H1 (cell line): ENCODE results near the gene EXOSC1. TPM values are rescaled to one million over a fixed set of nuclear protein-coding genes. Genes with fewer than 3 reads are reported as not detected.

ENCODE experiments used
- CTCF ChIA-PET: fragments of 300-600 bp; sonication (Branson Sonifier 250); formaldehyde crosslinking; loops from one replicate; lab custom pipeline; 2021; ENCODE audit not compliant: partially characterized antibody; lab: Charles Lee
- POLR2A ChIA-PET: fragments of 300-600 bp; sonication (Branson Sonifier 250); formaldehyde crosslinking; loops from one replicate; lab custom pipeline; 2021; ENCODE audit warnings: inconsistent platforms; ENCODE audit not compliant: partially characterized antibody; lab: Charles Lee
- DNase-seq, 2 experiments: peaks; one replicate each; pipeline versions ENCODE4 v3.0.0 to v3.0.0-alpha.2; 2010 to 2022; ENCODE audit warnings: low spot score in 2 of 2, low read depth in 1 of 2, mixed read lengths in 1 of 2
- FAIRE-seq: peaks from 2 replicates; lab custom pipeline; 2011; peaks lifted over from hg19 to GRCh38; lab: Jason Lieb, UNC
- H2AFZ ChIP-seq: 2 replicates; pipeline ENCODE4 v1.8.1; 2012; ENCODE audit warnings: low read length, inconsistent platforms
- H2AK5ac ChIP-seq: 2 replicates; pipeline ENCODE4 v1.6.1; 2013; ENCODE audit warnings: low read depth, low read length
- H2BK120ac ChIP-seq: replicated peaks from 2 replicates; pipeline ENCODE3; 2013; ENCODE audit warnings: low read depth, low read length, inconsistent platforms
- H2BK12ac ChIP-seq: 2 replicates; pipeline ENCODE4 v1.6.1; 2013; ENCODE audit warnings: low read depth, low read length
- H2BK15ac ChIP-seq: 2 replicates; pipeline ENCODE4 v1.6.1; 2013; ENCODE audit warnings: low read length
- H2BK20ac ChIP-seq: 2 replicates; pipeline ENCODE4 v1.6.1; 2013; ENCODE audit warnings: low read length
- H2BK5ac ChIP-seq: 2 replicates; pipeline ENCODE4 v1.6.1; 2013; ENCODE audit warnings: low read depth, low read length
- H3K14ac ChIP-seq: 2 replicates; pipeline ENCODE4 v1.6.1; 2013; ENCODE audit warnings: inconsistent platforms; ENCODE audit not compliant: insufficient read length
- H3K18ac ChIP-seq: 2 replicates; pipeline ENCODE4 v1.6.1; 2013; ENCODE audit warnings: low read length; ENCODE audit errors: extremely low read depth
- H3K23ac ChIP-seq: 2 replicates; pipeline ENCODE4 v1.6.1; 2013; ENCODE audit warnings: inconsistent platforms; ENCODE audit not compliant: insufficient read length
- H3K23me2 ChIP-seq: 2 replicates; pipeline ENCODE4 v1.6.1; 2013; ENCODE audit warnings: low read depth, low read length
- H3K27ac ChIP-seq: 2 replicates; pipeline ENCODE4 v1.6.1; 2011; ENCODE audit warnings: low read depth, low read length, inconsistent platforms
- H3K27me3 ChIP-seq, 4 experiments: replicated peaks in 1 of 4; 1 replicate in 1 of 4; 2 replicates in 3 of 4; pipeline versions ENCODE4 v1.6.1 to v1.8.1; 2011 to 2013; ENCODE audit warnings: low read length in 3 of 4, mild to moderate bottlenecking in 3 of 4, inconsistent platforms in 2 of 4, mixed read lengths in 2 of 4, moderate library complexity in 1 of 4; ENCODE audit not compliant: control insufficient read depth in 3 of 4, insufficient read depth in 3 of 4; ENCODE audit errors: extremely low read depth in 1 of 4
- H3K36me3 ChIP-seq, 4 experiments: 2 replicates each; pipeline versions ENCODE4 v1.6.1 to v1.8.1; 2011 to 2013; ENCODE audit warnings: mild to moderate bottlenecking in 4 of 4, low read length in 3 of 4, moderate library complexity in 2 of 4, control low read depth in 1 of 4, inconsistent platforms in 1 of 4; ENCODE audit not compliant: insufficient read depth in 4 of 4, control insufficient read depth in 2 of 4
- H3K4ac ChIP-seq: replicated peaks from 2 replicates; pipeline ENCODE3; 2013; ENCODE audit warnings: low read length, low read depth, mixed read lengths, inconsistent platforms; ENCODE audit not compliant: insufficient read length
- H3K4me1 ChIP-seq, 4 experiments: replicated peaks in 1 of 4; 1 replicate in 1 of 4; 2 replicates in 3 of 4; pipeline versions ENCODE4 v1.6.1 to v1.8.1; 2011 to 2013; ENCODE audit warnings: low read length in 3 of 4, inconsistent platforms in 2 of 4, mixed read lengths in 1 of 4; ENCODE audit not compliant: insufficient read depth in 4 of 4, control insufficient read depth in 3 of 4
- H3K4me2 ChIP-seq, 2 experiments: 2 replicates each; pipeline versions ENCODE4 v1.6.1 to v1.8.1; 2011 to 2013; ENCODE audit warnings: low read depth in 2 of 2, low read length in 2 of 2, control low read depth in 1 of 2, inconsistent platforms in 1 of 2, mild to moderate bottlenecking in 1 of 2; ENCODE audit not compliant: insufficient read depth in 1 of 2
- H3K4me3 ChIP-seq, 4 experiments: fragments of 200-600, 300-600 bp in 1 of 4; sonication (generic), shearing (Covaris generic), sonication (Bioruptor Twin) in 1 of 4; 2 replicates each; pipeline versions ENCODE4 v1.5.1 to v1.8.1; 2011 to 2016; ENCODE audit warnings: low read length in 4 of 4, low read depth in 3 of 4, control low read depth in 2 of 4, inconsistent platforms in 2 of 4, mild to moderate bottlenecking in 2 of 4, mixed read lengths in 1 of 4, moderate library complexity in 1 of 4; ENCODE audit not compliant: insufficient read depth in 2 of 4; ENCODE audit errors: extremely low read depth in 1 of 4
- H3K56ac ChIP-seq: replicated peaks from 2 replicates; pipeline ENCODE3; 2013; ENCODE audit warnings: low read depth, mild to moderate bottlenecking, mixed read lengths, low read length, inconsistent platforms; ENCODE audit not compliant: insufficient read length
- H3K79me1 ChIP-seq: 2 replicates; pipeline ENCODE4 v1.6.1; 2013; ENCODE audit warnings: low read depth, low read length, control low read depth
- H3K79me2 ChIP-seq, 2 experiments: 2 replicates each; pipeline versions ENCODE4 v1.6.1 to v1.8.1; 2012 to 2013; ENCODE audit warnings: low read length in 2 of 2, mild to moderate bottlenecking in 2 of 2, inconsistent platforms in 1 of 2; ENCODE audit not compliant: insufficient read depth in 2 of 2, control insufficient read depth in 1 of 2
- H3K9ac ChIP-seq, 4 experiments: replicated peaks in 1 of 4; 1 replicate in 1 of 4; 2 replicates in 3 of 4; pipeline versions ENCODE4 v1.6.1 to v1.8.1; 2011 to 2013; ENCODE audit warnings: low read depth in 3 of 4, low read length in 3 of 4, control low read depth in 2 of 4, mild to moderate bottlenecking in 2 of 4, moderate library complexity in 2 of 4, inconsistent platforms in 1 of 4; ENCODE audit errors: extremely low read depth in 1 of 4
- H3K9me3 ChIP-seq, 2 experiments: 2 replicates each; pipeline versions ENCODE4 v1.6.1 to v1.8.1; 2012 to 2013; ENCODE audit warnings: mild to moderate bottlenecking in 2 of 2, moderate library complexity in 2 of 2, control low read depth in 1 of 2, inconsistent platforms in 1 of 2, low read depth in 1 of 2, low read length in 1 of 2, mixed read lengths in 1 of 2; ENCODE audit not compliant: insufficient read depth in 2 of 2
- H4K20me1 ChIP-seq, 2 experiments: replicated peaks in 1 of 2; 2 replicates each; pipeline versions ENCODE3 to v1.8.1; 2011 to 2013; ENCODE audit warnings: inconsistent platforms in 2 of 2, low read length in 2 of 2, mild to moderate bottlenecking in 1 of 2; ENCODE audit not compliant: insufficient read depth in 2 of 2, control insufficient read depth in 1 of 2
- H4K5ac ChIP-seq: 2 replicates; pipeline ENCODE4 v1.6.1; 2013; ENCODE audit warnings: low read length, low read depth, mixed read lengths, inconsistent platforms; ENCODE audit not compliant: insufficient read length
- H4K8ac ChIP-seq: 2 replicates; pipeline ENCODE4 v1.8.0; 2013; ENCODE audit warnings: mild to moderate bottlenecking, moderate library complexity, low read length, inconsistent platforms; ENCODE audit not compliant: insufficient read depth; ENCODE audit errors: extremely low read depth
- H4K91ac ChIP-seq: replicated peaks from 2 replicates; pipeline ENCODE3; 2013; ENCODE audit warnings: low read length, mixed read lengths, inconsistent platforms; ENCODE audit not compliant: insufficient read length
- ASH2L ChIP-seq: fragments of 200-600, 300-600 bp; sonication (generic); IDR thresholded peaks from one replicate; pipeline ENCODE4 v1.7.1; 2017; ENCODE audit warnings: low read length
- CREB1 ChIP-seq: IDR thresholded peaks from 2 replicates; pipeline ENCODE4 v1.6.1; 2012; ENCODE audit warnings: inconsistent platforms
- GTF2F1 ChIP-seq: IDR thresholded peaks from 2 replicates; pipeline ENCODE4 v1.6.1; 2012; ENCODE audit warnings: low read depth, low read length, improper control_type of control experiment, borderline replicate concordance
- PHF8 ChIP-seq: fragments of 200-600 bp; sonication (generic); conservative IDR thresholded peaks from 2 replicates; pipeline ENCODE4 v1.7.1; 2012; ENCODE audit warnings: low read depth, mild to moderate bottlenecking, inconsistent platforms, low read length, moderate library complexity
- POLR2A ChIP-seq, 2 experiments: IDR thresholded peaks; 1 replicate in 1 of 2; 2 replicates in 1 of 2; pipeline ENCODE4 v1.6.1; 2011; ENCODE audit warnings: low read depth in 2 of 2, low read length in 2 of 2, mild to moderate bottlenecking in 2 of 2; ENCODE audit errors: control extremely low read depth in 1 of 2
- RAD21 ChIP-seq, 2 experiments: IDR thresholded peaks in 1 of 2; conservative IDR thresholded peaks in 1 of 2; 2 replicates each; pipeline ENCODE4 v1.6.1; 2011; ENCODE audit warnings: low read depth in 2 of 2, low read length in 2 of 2, improper control_type of control experiment in 1 of 2, inconsistent platforms in 1 of 2, mild to moderate bottlenecking in 1 of 2, moderate library complexity in 1 of 2
- RBBP5 ChIP-seq: IDR thresholded peaks from 2 replicates; pipeline ENCODE4 v1.7.1; 2012; ENCODE audit warnings: low read depth, mild to moderate bottlenecking, inconsistent platforms, low read length, moderate library complexity, borderline replicate concordance
- RNF2 ChIP-seq: fragments of 200-900, 300-1000 bp; sonication (generic); IDR thresholded peaks from 2 replicates; pipeline ENCODE4 v1.7.1; 2016; ENCODE audit warnings: borderline replicate concordance, low read depth, mild to moderate bottlenecking, antibody characterized with exemption, low read length; ENCODE audit not compliant: poor library complexity, severe bottlenecking; ENCODE audit errors: missing control alignments
- SUZ12 ChIP-seq: fragments of 200-600 bp; sonication (generic); IDR thresholded peaks from 2 replicates; pipeline ENCODE4 v1.6.1; 2012; ENCODE audit warnings: mild to moderate bottlenecking, inconsistent platforms, low read length, moderate library complexity, mixed read lengths
- WGBS, 2 experiments: shearing (Covaris generic) in 1 of 2; methylation state at CpG; one replicate each; pipeline versions ENCODE4 v1.1.6 to v1.1.7; 2013 to 2015; ENCODE audit warnings: low lambda C conversion rate in 2 of 2, mixed read lengths in 2 of 2, inconsistent platforms in 1 of 2, low coverage in 1 of 2, missing lambda C conversion rate in 1 of 2; ENCODE audit not compliant: insufficient replicate concordance in 2 of 2, insufficient coverage in 1 of 2, insufficient read length in 1 of 2; ENCODE audit errors: extremely low coverage in 1 of 2, missing lambda C conversion rate in 1 of 2; 5-methylcytosine and 5-hydroxymethylcytosine counted together
- polyA plus RNA-seq, 7 experiments: library from polyadenylated mRNA; depleted of rRNA in 3 of 7; stranded (reverse) in 5 of 7; unstranded in 2 of 7; fragments of >200 nt in 5 of 7; fragments of 200-250 nt in 2 of 7; gene quantifications; 1 replicate in 5 of 7; 2 replicates in 1 of 7; 4 replicates in 1 of 7; pipeline versions ENCODE4 v1.2.1 to v1.2.3, GENCODE V29; 2011 to 2013; ENCODE audit warnings: missing spikeins in 2 of 7, mixed read lengths in 2 of 7
- total RNA-seq: library from RNA; stranded (reverse); fragmentation: NEBNext Ultra II Directional; extraction: Animal tissue kit (Norgen Biotek cat#: 25700); gene quantifications from 2 replicates; pipeline ENCODE4 v1.2.1, GENCODE V29; 2021
- TF ChIP-seq, protein P1 (sequence below): IDR thresholded peaks from 2 replicates; pipeline ENCODE4 v1.6.1; 2012; ENCODE audit warnings: inconsistent platforms

The EXOSC1 gene
- total and polyA plus RNA-seq, 2 of the 8 experiments (the other 6 are each of a cell fraction or from before 2014, with no cell fraction given), result 52.1 to 68.1 TPM

DNA sequence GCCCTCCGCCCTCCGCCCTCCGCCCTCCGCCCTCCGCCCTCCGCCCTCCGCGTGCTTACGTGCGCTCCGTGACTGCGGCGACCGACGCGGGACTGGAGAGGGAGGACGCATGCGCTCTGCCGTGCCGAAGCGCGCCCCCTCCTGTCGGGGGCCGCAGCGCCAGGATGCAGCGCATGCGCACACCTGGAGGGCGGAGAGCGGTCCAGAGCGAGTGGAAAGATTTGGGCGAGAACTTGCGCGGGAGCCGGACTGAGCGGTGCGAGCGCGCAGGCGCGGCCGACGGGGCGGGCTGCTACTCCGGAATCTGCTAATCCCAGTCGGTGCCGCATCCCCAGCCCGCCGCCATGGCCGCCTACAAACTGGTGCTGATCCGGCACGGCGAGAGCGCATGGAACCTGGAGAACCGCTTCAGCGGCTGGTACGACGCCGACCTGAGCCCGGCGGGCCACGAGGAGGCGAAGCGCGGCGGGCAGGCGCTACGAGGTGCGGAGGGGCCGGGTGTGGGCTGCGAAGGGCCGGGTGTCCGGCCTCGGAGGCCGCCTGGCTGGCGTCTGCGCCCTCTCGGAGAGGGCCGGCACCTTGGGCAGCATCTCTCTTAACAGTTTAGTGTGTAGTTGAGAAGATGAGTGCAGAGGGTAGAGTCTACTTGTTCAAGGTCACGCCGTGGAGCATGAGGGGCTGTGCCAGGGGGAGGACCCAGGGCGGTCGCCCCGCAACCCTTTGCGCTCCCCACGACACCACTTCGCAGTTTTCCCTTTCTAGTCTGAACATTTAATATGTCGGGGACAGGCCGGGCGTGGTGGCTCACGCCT lies 19.6 kb downstream of the EXOSC1 start, which contains the start of gene PGAM1:
Gene PGAM1 (plus strand): TSS at position 228 of the 812 bp plus-strand sequence. CDS start 117 bp downstream, at position 345.
- Histone ChIP-seq H3K27me3 (no peaks in the 10 kb centered on the region), H4K8ac (peak within 1 kb of the TSS; percentile 91), H3K18ac (peak within 1 kb of the TSS; percentile 97), H2BK120ac (peak within 1 kb of the TSS; percentile 91), H3K79me2 (peaks cover 21 to 39% of the 10 kb centered on the region in 2 experiments), H2BK12ac (peak within 1 kb of the TSS; percentile 53; the same call in 1 of the 2 replicates), H2AK5ac (peak within 1 kb of the TSS; percentile 91), H3K4me1 (peaks cover 3 to 6% (median 4%) of the 10 kb centered on the region in 4 experiments; a peak in 6 of 7 replicates), H3K14ac (no peak within 1 kb of the TSS), H3K4me2 (peak within 1 kb of the TSS; percentile 90 to 95), H3K23me2 (peaks cover 12% of the 10 kb centered on the region), H3K9ac (peak within 1 kb of the TSS; percentile 81 to 99 (median 94)), H2BK15ac (no peak within 1 kb of the TSS), H3K36me3 (peaks cover 7 to 40% (median 23%) of the 10 kb centered on the region in 4 experiments), H3K9me3 (no peaks in the 10 kb centered on the region), H2BK20ac (no peak within 1 kb of the TSS), H3K4ac (peak within 1 kb of the TSS; percentile 93), H3K4me3 (peak within 1 kb of the TSS; percentile 69 to 100 (median 95)), H3K79me1 (no peaks in the 10 kb centered on the region), H4K20me1 (peaks cover 8 to 9% of the 10 kb centered on the region in 2 experiments), H2AFZ (peak within 1 kb of the TSS; percentile 99), H3K56ac (peak within 1 kb of the TSS; percentile 91), H3K27ac (peak within 1 kb of the TSS; percentile 87), H4K5ac (peak within 1 kb of the TSS; percentile 83), H2BK5ac (peak within 1 kb of the TSS; percentile 93), H3K23ac (no peak within 1 kb of the TSS), H4K91ac (peak within 1 kb of the TSS; percentile 90)
- ChIA-PET CTCF (interaction anchor here (0.8 to 8.7 kb wide), 2 partner anchors 19 to 23 kb away, joined by 3 to 128 read pairs; no protein-coding TSS in a partner anchor), POLR2A (interaction anchor here (0.7 to 10.5 kb wide), 6 partner anchors 11 to 253 kb away, joined by 3 to 185 read pairs (median 3); partner anchors contain the start of genes EXOSC1, RRP12 and ZDHHC16)
- DNase-seq, result peak; percentile 94 to 96
- WGBS, 2 experiments, result 1% methylated on average over 63 of the region's 90 CpGs; no CpG with 5 or more reads in 1 of the 2 experiments
- no peak for FAIRE-seq
- TF ChIP-seq PHF8 (peak; percentile 52; the same call in 1 of the 2 replicates), ASH2L (no peak), RNF2 (no peak), RBBP5 (no peak), RAD21 (IDR thresholded peaks at IDR 0.05 in 1 of 2, conservative IDR thresholded peaks at IDR 0.05 in 1 of 2; ENCODE audit: low read depth in 2 of 2, low read length in 2 of 2) (peak in 1 of 2 experiments; percentile 12; a peak in 1 of 4 replicates), GTF2F1 (peak; percentile 49; the same call in 1 of the 2 replicates), POLR2A (IDR thresholded peaks at IDR 0.05; ENCODE audit: control extremely low read depth in 1 of 2, low read depth in 2 of 2, low read length in 2 of 2) (peak; percentile 46 to 75), CREB1 (peak; percentile 74), SUZ12 (no peak)
- TF ChIP-seq, protein P1, sequence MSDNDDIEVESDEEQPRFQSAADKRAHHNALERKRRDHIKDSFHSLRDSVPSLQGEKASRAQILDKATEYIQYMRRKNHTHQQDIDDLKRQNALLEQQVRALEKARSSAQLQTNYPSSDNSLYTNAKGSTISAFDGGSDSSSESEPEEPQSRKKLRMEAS, result peak; percentile 69
